Adrenal gland (tissue), 5 donors: ENCODE measurements around the gene CSAD.

Source experiments
- CTCF ChIP-seq, 6 experiments: fragments of 450-650 bp in 4 of 6; fragments of 200-600 bp in 2 of 6; sonication (generic) in 1 of 6; IDR thresholded peaks; 1 replicate in 5 of 6; 2 replicates in 1 of 6; pipeline versions ENCODE4 v1.5.1 to v1.8.0; 2016 to 2021; ENCODE audit warnings: antibody characterized with exemption in 6 of 6, mild to moderate bottlenecking in 2 of 6, moderate library complexity in 1 of 6
- POLR2A ChIP-seq, 2 donors: fragments of 450-650 bp; IDR thresholded peaks; one replicate each; pipeline ENCODE4 v1.6.1; 2017; ENCODE audit warnings: antibody characterized with exemption in 2 of 2, mild to moderate bottlenecking in 2 of 2, moderate library complexity in 1 of 2
- donor health status: DM: no; HTN: no; CAD: no.

GRCh38 chr12:53113951-53114350 is 66.8 kb downstream of the CSAD start:
- TF ChIP-seq POLR2A (IDR thresholded peaks at IDR 0.05) (no peak), CTCF (IDR thresholded peaks at IDR 0.05) (no peak)
